Dedifferentiated amniotic fluid mesenchymal stem cell (primary cell): ENCODE measurements around the gene SFXN4.
"Not testable (repeated sequence)": the region's sequence is repeated elsewhere in the genome, so short reads cannot be mapped to it uniquely, and the experiment has no call there.

Source experiments
- DNase-seq: peaks from one replicate; pipeline ENCODE4 v3.0.0-alpha.2; 2016; ENCODE audit errors: extremely low spot score

Gene SFXN4

DNA sequence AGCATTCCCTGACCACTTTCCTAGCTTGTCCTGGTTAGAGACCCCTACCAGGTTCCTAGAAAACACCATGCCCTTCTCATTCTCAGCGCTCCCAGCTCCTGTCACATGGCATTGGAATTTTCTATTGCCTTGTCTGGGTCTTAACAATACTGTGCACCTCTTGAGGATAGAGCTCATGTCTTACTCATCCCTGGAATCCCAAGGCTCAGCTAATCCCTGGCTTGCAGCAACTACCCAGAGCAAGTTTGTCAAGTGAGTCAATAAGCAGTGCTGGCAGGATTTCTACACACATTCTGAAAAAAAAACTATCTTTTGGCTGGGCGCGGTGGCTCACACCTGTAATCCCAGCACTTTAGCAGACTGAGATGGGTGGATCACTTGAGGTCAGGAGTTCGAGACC is 24.8 kb upstream of the SFXN4 start:
- DNase-seq: peak; percentile 90

DNA sequence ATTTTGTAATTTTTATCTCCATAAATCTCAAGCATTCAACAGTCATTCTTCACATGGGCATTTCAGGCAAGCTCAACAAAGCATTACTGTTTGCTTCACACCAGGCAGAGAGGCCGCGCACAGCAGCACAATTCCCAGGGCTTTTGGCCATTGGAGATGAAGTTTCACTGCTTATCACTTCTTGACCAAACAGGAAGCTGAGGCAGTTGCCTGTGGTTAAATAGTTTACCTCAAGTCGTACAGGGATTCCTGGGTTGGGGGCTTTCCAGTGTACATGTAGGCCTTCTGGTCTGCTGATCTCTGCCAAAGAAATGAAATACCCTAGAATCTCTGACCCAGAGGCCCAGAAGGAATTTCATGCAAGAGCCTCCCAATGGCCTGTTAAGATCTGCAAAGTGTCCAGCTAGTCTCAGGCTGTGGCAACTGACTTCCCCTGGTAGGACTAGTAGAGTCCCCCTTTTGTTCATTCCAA is 24.3 kb upstream of the SFXN4 start:
- no peak for DNase-seq

DNA sequence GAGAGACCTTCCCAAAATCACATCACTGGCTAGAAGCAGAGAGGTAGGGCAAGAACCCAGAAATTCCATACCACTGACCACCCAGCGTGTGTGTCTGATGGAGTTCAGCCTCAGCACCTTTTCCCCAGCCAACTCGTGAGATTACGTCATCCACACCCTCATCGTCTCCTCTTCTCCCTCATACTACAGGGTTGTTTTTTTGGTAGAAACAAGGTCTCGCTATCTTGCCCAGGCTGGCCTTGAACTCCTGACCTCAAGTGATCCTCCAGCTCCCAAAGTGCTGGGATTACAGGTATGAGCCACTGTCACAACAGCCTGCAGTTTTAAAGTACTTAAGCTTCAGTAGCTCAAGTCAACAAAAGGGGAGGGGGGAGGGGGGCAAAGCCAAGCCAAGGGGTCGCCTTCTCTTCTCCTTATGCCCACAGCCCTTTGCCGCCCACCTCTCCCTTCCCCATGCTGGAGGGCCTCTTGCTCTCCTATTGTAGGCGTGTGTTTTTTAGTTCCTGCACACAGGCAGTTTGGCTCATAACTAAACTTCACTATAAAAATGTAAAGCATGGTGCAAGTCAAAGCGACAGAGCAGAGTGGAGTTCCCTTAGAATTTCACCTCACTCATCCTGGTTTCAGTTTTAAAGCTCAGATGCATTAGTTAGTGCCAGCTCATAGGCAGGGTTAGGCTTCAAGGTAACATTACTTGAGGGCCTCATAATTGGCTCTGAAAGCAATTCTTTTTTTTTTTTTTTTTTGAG is 18.3 kb upstream of the SFXN4 start:
- no peak for DNase-seq

DNA sequence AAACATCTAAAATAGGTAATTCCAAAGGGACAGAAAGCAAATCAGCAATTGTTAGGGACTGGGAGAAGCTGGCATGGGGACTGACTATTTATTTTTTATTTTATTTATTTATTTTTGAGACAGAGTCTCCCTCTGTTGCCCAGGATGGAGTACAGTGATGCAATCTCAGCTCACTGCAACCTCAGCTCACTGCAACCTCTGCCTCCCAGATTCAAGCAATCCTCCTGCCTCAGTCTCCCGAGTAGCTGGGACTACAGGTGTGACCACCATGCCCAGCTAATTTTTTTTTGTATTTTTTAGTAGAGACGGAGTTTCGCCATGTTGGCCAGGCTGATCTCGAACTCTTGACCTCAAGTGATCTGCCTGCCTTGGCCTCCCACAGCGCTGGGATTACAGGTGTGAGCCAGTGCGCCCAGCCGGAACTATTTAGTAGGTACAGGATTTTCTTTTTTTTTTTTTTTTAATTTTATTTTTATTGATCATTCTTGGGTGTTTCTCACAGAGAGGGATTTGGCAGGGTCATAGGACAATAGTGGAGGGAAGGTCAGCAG is 15.4 kb upstream of the SFXN4 start:
- not testable (repeated sequence) for DNase-seq

DNA sequence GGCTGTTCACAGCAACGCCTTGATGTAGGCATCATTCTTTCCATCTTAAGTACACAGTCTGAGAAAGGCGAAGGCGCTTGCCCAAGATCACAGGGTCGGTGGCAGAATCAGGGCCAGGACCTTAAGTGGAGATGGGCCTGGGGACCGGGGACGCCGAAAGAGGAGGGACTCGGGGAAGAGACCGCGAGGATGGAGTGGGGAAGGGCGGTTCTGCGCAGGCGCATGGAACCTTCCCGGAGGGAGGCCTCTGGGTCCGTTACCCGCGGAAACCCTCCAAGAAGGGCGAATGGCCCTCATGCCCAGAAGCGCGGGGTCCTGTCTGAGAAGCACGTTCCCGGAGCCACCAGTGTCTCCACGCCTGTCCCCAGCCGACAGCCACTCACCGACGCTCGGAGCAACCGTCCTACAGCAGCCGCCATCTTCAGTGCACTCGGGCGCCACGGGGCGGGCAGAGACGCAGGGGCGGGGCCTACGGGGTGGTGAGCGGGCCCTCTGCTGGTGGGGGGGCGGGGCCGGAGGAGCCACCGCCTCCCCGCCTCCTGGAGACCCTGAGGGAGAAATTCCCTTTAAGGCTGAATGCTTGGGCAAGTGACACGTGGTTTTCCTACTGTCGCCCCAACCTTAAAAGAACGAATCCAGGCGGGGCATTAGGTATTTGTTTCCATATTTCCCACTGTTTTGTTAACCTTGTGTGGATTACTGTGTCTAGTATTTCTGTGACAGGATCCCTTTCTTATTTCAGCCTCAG is 13.0 kb upstream of the SFXN4 start, which contains the start of gene PRDX3:
Gene PRDX3 (minus strand): TSS at position 441 of the 748 bp plus-strand sequence. CDS start 22 bp downstream, at position 419.
- peak; percentile 89 for DNase-seq

DNA sequence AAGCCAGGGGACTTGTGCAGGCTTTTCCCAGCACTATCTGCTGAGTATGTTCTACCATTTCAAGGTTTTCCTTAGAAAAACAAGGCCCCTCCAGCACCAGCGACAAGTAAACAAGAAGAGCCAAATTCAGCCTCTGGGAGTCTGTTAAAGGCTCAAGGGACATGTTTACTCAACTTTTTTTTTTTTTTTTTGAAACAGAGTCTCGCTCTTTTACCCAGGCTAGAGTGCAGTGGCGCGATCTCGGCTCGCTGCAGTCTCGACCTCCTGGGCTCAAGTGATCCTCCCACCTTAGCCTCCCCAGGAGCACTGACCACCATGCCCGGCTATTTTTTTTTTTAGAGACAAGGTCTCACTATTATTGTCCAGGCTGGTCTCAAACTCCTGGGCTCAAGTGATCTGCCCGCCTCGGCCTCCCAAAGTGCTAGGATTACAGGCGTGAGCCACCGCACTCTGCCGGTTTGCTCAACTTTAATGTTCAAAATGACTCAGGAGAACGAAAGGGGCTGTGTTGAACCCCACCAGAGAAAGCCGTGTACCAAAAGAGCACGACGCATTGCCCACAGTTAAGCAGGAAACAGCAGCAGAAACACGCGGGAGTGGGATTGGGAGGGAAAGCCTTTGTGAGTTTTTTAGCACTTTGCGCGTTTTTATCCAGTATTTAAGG is 12.3 kb upstream of the SFXN4 start:
- DNase-seq: no peak

DNA sequence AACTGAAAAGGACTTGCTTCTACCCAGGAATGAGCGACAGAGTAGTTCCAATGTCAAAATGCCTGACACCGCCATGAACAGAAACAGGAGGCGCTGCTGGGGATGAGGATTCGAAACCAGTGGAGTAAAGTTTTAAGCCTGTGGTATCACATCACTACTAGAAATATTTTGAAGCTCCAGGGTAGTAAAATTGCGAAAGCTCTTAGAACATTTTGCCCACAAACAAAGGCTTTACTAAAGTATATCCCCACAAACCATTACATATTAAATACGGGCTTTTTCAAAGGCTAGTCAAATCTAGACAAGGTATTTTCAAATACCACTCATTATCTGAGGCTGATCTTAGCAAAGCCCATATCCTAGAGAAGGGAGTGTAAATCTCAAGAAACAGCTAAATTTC is 10.7 kb upstream of the SFXN4 start:
- no peak for DNase-seq

DNA sequence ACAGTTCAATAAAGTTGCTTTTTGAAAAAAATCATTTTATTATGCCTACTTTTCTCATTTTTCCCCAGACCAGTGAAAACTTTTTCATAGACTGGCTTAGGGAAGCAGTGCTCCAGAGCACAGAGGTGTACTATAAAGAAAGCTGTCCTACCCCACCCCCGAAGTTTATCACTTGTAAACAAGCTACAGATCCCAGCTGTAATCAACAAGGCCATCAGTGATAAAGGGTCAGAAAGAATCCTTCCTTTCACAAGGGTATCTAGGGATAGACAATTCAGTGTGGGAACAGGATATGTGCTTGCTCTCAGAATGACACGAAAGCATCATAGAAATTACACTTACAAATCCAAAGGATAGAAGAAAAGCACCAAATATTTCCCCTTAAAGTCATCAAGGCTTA is 8.6 kb upstream of the SFXN4 start:
- DNase-seq: no peak

DNA sequence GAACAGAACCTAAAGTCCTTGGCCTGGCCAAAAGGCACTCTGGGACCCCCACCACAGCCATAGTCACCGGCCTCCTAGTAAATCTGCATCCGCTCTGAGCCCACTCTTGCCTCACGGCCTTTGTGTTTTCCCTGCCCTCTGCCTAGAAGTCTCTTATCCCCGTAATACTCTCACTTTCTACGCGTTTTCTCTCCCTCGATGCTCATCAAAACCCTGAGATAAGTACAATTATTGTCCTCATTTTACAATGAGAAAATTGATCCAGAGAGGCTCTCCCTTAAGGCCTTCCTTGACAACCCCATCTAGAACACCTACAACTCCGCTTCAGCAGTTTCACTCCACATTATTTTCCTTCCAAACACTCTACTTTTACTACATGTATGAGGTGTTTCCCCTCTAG is 1.5 kb upstream of the SFXN4 start:
- DNase-seq: no peak

DNA sequence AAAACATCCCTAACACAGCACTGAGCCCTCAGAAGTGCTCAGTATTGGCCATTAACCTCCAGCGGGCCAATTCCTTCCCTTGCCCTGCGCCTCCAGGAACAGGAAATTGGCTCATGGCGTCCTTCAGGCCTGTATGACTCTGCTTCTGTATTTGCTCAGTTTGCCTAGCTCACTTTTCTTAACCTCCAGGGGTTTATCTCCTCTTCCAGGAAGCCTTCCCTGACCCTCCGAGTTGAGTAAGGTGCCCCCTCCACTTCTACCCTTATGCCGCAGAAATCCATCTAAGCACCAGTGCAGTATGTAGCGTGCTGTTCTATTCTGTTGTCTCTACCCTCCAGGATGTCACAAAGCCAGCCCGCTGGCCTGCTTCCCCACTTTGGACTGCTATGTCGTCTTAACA is 1.1 kb upstream of the SFXN4 start:
- no peak for DNase-seq

DNA sequence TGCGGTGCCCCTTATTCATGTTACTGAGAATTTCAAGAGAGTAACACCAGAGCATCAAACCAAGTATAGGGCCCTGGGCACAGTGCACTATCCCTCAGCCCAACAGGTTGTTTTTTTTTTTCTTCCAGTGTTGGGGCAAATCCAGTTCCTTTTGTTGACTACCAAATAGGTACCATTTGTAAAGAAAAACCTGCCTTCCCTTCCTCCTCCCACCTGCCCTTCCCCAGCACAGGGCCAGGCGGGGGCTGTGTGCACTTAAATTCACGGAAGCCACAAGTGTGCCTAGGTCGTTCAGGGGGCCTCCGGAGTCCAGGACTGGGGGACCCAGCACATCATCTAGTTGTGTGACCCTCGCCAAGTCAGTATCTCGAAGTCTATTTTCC is 595 bp upstream of the SFXN4 start:
- DNase-seq: no peak

DNA sequence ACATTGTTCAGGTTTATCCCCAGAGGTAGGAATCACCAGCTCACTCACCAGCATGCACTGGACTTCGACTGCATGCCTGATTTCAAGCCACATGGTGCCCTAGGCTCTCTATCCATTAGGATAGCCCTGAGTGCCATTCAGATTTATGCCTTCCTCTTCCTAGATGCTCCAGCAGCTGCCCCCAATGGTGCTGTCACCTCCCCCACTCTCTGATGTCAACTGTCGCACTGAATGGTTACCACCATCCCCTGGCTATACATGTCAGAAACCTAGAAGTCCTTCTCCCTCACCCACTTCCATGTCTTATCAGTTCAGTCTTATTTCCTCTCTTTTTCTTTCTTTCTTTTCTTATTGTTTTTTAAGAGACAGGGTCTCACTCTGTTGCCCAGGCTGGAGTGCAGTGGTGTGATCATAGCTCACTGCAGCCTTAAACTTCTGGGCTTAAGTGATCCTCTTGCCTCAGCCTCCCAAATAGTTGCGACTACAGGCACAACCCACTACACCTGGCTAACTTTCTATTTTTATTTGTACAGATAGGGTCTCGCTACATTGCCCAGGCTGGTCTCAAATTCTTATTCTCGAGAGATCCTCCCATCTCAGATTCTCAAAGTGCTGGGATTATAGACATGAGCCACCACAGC is 2.9 kb downstream of the SFXN4 start:
- DNase-seq: no peak

DNA sequence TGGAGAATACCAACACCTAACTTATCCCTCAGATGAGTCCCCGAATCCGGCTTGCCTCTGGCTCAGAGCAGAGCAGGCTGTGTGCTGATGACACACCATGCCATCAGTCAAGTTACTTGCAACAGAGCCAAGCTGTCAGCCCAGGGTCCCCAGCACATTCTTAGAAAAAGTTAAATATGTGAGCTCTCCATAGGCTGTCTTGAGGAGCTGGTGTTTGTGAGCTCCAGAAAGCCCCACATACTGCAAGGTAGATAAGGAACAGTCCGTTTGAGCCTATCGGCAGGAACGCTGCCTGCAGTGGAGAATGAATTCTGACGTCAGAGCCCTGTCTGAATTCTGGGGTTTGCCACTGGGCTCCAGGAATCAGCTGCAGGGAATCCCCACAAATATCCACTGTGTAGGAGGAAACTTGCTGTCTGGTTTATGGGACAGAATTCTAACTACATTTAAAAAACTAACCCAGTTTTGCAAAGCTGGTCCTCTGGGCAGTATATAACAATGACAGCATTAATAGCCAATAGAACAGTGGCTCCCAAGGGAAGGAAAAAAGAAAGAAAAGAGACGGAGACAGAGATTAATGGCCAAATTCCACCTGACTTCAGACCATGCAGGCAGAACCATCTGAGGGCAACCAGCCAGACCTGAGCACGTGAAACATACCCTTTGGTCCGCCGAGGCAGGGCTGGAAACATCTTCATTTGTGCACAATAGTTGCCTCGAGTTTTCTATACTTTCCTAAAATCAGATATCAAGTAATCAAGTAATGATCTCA is 3.6 kb downstream of the SFXN4 start:
- DNase-seq: no peak

DNA sequence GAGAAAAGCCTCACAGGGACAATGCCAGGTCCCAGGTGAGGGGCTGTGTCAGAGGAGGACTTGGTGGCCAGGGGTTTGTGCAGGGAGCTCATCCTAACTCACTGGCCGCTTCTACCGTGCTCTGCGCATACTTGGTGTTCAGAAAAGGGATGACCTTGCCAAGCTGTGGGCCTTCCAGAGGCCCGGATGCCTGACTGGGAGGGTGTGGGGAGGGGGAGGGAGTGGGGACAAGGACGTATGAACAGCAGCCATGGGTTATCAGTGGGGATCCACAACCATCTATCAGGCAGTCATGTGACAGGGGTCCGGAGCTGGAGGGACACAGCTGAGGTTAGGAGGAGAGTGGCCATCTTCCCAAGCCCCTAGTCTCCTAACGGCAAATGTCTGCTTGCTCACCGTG is 6.2 kb downstream of the SFXN4 start:
- no peak for DNase-seq

DNA sequence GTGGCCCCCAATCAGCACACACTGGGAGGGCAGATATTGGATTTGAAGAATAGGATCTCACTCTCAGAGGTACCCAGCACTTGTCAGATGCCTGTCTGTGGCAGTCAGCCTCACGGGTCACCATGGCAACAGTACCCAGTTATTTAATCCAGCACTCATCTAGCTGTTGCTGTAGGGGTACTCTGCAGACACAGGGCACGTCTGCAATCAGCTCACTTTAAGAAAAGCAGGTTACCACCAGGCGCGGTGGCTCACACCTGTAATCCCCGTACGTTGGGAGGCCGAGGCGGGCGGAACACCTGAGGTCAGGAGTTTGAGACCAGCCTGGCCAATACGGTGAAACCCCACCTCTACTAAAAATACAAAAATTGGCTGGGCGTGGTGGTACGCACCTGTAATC is 11.9 kb downstream of the SFXN4 start:
- DNase-seq: no peak

DNA sequence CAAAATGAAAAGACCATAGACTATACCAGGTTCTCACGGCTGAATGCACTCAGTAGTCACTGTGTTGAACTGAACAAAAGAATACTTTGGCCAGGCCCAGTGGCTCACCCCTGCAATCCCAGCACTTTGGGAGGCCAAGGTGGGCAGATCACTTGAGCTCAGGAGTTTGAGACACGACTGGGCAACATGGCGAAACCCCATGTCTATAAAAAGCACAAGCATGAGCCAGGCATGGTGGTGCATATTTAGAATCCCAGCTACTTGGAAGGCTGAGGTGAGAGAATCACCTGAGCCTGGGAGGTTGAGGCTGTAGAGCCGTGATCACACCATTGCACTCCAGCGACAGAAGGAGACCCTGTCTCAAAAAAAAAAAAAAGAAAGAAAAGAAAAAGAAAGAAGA is 12.5 kb downstream of the SFXN4 start:
- DNase-seq: no peak

DNA sequence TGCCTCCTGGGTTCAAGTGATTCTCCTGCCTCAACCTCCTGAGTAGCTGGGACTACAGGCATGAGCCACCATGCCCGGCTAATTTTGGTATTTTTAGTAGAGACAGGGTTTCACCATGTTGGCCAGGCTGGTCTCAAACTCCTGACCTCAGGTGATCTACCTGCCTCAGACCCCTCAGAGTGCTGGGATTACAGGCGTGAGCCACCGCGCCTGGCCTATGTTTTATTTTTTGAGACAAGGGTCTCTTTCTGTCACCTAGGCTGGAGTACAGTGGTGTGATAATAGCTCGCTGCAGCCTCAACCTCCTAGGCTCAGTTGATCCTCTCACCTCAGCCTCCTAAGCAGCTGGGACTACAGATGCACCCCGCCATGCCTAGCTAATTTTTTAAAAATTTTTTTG is 13.9 kb downstream of the SFXN4 start:
- not testable (repeated sequence) for DNase-seq

DNA sequence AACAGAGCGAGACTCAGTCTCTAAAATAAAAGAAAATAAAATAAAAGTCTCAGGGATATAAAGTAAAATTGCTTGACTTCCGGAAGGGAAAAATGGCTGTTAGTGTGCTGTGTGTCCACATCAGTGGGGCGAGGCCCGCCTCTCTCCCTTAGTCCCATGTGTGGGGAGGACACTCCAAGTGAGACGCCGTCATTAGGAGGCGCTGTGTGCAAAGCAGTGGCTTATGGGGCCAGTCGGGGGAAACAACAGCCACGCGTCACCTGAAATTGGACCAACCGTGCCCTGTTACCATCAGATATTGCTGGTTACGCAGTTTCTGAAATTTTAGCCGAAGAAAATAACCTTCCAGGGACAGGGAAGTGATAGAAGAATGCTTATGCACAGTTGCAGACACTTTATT is 15.8 kb downstream of the SFXN4 start:
- no peak for DNase-seq

DNA sequence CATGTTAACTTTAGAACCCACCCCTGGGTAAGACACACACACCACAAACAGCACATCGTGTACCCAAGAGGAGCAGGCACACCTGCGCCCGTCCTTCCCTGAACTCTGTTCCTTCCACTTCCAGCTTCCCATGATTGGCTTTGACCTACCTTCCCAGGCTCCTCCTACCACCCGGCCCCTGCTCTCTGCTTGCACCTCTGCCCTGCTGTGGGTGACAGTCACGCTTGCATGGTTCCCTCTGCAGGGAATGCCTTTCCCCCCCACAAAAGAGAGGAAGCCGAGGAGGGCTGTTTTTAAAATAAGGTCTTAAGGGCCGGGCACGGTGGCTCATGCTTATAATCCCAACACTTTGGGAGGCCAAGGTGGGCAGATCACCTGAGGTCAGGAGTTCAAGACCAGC is 16.4 kb downstream of the SFXN4 start:
- DNase-seq: no peak

DNA sequence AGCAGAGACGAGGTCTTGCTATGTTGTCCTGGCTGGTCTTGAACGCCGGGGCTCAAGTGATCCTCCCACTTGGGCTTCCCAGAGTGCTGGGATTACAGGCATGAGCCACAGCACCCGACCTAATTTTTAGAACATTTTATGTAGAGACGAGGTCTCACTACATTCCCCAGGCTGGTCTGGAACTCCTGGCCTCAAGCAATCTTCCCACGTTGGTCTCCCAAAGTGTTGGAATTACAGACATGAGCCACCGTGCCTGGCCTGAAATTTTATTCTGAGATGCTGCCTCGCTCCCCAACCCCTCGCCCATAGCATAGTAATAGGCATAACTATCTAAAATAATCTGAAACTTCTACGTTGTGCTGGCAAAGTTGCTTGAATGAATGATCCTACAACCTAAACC is 21.9 kb downstream of the SFXN4 start:
- no peak for DNase-seq

DNA sequence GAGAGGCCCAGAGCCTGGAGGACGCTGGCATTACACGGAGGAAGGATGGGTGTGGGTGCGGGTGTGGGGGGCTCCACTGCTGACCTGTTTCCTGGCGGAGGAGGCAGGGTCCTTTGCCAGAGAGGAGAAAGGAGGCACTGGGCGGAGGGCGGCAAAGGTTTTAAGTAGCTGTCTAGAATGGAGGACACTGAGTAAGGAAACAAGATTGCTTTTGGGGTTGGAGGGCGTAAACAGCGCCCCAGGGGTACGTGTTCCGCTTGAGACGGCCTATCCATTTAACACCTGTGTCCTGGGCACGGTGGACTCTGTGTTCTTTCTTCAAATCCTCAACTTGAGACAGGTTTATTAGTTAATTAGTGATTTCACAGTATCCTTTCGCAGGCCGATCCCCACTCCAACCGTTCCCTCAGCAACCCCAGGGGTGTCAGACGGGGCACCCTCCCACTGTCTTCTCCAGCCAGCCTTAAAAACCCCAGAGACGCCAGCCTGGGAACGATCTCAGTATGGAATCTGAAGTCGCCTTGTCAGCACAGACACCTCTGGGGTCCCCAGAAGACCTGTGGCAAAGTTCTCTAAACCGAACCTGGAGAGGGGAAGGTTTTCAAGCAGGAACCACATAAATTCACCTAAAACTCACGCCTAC is 24.8 kb downstream of the SFXN4 start:
- DNase-seq: no peak
